GM18517 (cell line): ENCODE data around the gene TMTC2.

Experiments used
- ATAC-seq: cut with Tn5 transposase; IDR thresholded peaks from one replicate; pipeline ENCODE4 v1.9.1; 2021; ENCODE audit warnings: mild to moderate bottlenecking, moderate library complexity; ENCODE audit not compliant: unreplicated experiment

Gene TMTC2

DNA sequence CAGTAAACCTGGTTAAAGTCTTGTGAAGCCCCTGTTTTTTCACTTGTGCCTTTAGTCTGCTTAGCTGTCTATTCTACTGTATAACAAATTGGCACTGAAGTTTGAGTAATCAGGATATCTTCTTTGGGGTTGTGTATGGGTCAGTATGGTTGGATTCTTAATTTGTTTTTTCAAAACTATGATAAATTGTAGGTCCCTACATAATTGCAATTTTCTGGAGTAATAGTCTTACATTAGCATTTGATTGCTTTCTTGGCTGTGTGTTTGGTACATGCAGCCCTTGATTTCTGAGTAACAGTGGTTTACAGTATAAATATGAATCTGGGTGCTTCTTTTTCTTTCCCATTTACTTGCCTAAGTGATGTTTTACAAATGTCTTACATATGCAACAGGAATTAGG, 186.6 kb downstream of the TMTC2 start:
- no peak for ATAC-seq

DNA sequence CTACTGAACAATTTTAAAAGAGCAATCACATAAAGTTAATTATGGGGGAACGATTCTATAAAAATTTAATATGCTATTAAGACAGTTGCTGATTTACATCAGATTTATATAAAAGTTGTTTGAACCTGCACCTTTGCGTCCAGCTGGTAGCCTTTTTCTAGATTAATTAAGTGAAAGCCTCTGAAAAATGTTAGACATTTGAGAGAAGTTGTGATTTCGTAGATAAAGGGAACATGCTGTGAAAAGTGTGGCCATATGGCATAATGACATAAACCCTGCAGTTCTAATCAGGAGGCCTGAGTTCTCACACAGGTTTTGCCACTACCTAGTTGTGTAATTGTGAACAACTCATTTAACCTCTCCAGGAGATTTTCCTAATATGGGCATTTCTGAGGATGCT, 187.2 kb downstream of the TMTC2 start:
- ATAC-seq: no peak

DNA sequence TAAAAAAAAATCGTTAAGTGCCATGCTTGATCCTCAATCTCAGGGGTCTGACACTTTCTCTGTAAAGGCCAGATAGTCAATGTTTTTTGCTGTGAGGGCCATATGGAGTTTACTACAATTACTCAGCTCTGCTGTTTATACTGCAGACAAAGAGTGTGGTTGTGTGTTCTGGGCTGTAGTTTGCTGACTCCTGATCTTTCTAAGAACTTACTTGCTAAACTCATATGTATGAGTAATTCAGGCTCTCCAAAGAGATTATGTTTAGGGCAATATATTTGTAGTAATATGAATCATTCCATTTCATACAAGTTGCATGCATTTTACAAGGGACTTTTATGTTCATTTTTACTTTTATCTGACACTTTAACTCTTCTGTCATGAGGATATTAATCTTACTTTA, 188.2 kb downstream of the TMTC2 start:
- no peak for ATAC-seq

GRCh38 chr12:82876075-82876474, 189.4 kb downstream of the TMTC2 start:
- no peak for ATAC-seq

DNA sequence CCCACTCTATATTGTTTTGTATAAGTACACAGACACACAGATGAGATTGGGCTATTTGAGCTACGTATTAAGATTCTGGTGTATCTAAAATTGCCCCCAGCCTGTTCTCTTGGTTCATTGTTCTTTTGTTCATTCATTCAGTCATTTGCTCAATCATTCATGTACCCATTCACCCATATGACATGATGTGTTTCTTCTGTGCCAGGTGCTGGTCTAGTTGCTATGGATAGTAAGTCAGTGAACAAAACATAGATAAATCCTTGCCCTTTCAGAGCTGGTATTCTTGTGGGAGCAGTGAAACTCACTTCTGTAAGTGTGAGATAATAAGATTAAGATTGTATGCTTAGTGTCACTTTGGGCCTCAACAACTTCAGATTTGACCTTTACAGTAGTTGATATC, 191.3 kb downstream of the TMTC2 start:
- no peak for ATAC-seq

GRCh38 chr12:82880442-82880901, 193.8 kb downstream of the TMTC2 start:
- no peak for ATAC-seq

GRCh38 chr12:82883394-82884355, 197.0 kb downstream of the TMTC2 start:
- no peak for ATAC-seq

GRCh38 chr12:82886671-82887340, 200.1 kb downstream of the TMTC2 start:
- no peak for ATAC-seq

DNA sequence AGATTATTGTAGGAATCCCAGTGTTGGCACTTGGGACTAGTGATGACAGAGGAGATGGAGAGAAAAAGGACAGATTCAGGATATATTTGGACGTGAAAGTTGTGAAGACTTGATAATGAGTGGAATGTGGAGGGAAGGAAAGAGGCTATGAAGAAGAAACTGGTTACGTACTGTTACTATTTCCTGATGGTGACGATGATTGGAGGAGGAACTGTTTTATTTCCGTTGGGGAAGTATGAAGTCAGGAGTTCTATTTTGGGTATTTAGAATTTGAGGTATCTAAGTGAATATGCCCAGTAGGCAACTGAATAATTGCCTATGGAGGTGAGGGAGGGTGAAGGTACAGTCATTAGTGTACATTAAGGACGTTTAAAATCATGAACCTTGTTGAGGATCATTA, 207.2 kb downstream of the TMTC2 start:
- no peak for ATAC-seq

DNA sequence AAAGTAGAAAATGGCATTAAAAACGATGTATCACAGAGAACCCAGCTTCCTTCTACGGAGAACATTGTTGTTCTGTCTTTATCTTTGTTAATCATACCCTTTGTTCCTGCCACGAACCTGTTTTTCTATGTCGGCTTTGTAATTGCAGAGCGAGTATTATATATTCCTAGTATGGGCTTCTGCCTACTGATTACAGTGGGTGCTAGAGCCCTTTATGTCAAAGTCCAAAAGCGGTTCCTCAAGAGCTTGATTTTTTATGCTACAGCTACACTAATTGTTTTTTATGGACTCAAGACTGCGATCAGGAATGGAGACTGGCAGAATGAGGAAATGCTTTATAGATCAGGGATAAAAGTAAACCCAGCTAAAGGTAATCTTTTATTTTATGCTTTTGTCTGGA, 209.6 kb downstream of the TMTC2 start:
- no peak for ATAC-seq

- no peak for ATAC-seq
Measured at GRCh38 chr12:82896979-82897378, 210.3 kb downstream of the TMTC2 start.

GRCh38 chr12:82898441-82898840, 211.7 kb downstream of the TMTC2 start:
- no peak for ATAC-seq

DNA sequence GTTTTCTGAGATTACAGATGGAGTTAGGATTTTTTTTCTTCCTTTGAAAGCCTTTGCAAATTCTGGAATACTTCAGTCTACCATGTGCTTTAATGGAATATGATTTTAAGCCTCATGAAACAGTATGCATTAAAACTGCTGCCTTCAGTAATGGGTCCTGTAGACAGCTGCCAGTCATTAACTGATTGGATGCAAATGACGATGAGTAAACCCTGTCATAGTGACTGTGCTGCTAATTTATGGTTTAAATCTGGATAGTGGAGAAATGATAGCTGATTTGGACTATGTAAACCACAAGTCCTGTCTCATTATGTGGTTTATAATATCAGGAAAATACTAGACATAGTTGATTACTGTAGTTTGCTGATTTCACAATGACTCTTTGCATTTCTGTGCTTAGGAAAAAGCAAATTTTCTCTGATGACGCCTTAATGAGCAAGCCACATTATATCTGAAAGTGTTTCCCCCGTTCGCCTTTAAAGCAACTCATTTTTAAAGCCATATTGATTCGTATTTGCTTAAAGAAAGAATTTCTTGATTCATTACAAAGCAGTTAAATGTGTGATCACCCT, 217.6 kb downstream of the TMTC2 start:
- no peak for ATAC-seq

GRCh38 chr12:82910246-82910893, 223.7 kb downstream of the TMTC2 start:
- no peak for ATAC-seq

- ATAC-seq: no peak
Measured at GRCh38 chr12:82912406-82912805, 225.7 kb downstream of the TMTC2 start.

GRCh38 chr12:82919388-82920054, 232.8 kb downstream of the TMTC2 start:
- ATAC-seq: no peak

DNA sequence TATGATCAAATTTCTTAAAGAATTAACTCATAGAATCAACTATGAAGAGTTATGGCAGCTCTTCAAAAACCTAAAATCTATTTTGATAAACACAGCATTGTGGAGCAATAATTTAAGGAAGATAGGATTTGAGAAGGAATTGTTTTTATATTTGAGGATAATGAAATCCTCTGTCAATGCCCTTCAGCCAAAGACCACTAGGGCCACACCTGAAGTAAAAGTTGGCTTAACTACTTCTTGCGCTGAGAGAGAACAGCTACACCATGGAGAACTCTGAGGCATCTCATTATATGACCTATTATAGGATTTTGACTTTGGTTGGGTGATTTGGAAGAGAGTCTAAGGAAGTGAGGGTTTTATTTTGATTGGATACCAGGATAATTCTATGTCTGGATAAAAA, 237.2 kb downstream of the TMTC2 start:
- no peak for ATAC-seq

GRCh38 chr12:82926630-82927029, 239.9 kb downstream of the TMTC2 start:
- ATAC-seq: no peak

GRCh38 chr12:82930301-82930700, 243.6 kb downstream of the TMTC2 start:
- ATAC-seq: no peak

DNA sequence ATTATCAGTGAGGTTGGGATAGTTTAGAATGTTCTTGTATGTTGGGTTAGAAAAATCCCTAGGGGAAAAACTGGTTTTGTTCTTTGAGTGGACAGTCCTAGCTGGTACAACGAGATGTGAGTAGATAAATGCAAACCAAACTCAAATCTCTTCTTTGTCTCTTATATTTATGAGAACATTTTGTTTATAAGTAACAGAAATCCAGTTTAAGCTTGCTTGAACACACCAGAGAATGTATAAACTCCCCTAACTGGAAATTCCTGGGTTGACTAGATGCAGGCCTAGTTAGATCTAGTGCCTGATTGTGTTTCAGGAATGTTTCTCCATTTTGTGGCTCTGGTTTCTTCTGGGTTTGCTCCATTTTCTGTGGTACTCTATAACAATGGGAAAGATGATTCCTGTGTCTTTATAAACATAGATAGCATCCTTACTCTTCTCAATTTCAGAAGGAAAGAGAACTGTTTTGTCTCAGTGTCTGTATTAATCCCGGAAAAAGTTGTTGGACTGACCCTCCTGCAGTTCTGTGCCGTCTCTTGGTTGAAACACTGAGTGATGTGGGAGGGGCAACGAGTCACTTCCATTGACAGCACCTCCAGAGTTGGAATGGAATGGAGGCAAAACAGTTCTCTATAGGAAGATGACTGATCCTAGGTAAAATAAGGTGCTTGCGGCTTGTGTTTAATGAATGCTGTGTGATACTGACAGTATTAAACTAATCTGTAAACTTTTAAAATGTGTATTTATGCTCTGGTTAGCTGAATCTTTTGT, 244.8 kb downstream of the TMTC2 start:
- no peak for ATAC-seq
